ENCODE results near the gene SETD6.

DNA sequence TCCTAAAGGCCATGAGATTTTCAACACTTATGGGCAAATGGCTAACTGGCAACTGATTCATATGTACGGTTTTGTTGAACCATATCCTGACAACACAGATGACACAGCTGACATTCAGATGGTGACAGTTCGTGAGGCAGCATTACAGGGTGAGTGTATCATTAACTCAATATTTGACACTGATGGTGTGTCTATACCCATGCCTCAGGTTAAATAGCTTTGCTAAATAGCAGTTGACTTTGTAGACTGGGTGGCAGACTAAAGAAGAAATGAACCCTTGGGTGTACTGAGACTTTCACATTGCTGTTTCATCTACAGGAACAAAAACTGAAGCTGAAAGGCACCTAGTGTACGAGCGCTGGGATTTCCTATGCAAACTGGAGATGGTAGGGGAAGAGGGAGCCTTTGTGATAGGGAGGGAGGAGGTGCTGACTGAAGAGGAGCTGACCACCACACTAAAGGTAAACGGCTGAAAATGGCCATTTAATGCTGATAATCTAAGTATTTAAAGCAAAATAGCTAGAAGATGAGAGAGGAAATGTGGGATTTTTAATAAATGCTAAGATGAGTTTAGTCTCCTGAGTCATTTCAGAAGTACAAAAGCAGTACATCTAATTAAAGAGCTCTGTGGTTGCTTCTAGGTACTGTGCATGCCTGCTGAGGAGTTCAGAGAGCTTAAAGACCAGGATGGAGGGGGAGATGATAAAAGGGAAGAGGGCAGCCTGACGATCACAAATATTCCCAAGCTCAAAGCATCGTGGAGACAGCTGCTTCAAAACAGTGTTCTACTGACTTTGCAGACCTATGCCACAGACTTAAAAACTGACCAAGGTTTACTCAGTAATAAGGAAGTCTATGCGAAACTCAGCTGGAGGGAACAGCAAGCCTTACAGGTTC, 3.0 kb downstream of the SETD6 start:
- TF ChIP-seq, protein P1, sequence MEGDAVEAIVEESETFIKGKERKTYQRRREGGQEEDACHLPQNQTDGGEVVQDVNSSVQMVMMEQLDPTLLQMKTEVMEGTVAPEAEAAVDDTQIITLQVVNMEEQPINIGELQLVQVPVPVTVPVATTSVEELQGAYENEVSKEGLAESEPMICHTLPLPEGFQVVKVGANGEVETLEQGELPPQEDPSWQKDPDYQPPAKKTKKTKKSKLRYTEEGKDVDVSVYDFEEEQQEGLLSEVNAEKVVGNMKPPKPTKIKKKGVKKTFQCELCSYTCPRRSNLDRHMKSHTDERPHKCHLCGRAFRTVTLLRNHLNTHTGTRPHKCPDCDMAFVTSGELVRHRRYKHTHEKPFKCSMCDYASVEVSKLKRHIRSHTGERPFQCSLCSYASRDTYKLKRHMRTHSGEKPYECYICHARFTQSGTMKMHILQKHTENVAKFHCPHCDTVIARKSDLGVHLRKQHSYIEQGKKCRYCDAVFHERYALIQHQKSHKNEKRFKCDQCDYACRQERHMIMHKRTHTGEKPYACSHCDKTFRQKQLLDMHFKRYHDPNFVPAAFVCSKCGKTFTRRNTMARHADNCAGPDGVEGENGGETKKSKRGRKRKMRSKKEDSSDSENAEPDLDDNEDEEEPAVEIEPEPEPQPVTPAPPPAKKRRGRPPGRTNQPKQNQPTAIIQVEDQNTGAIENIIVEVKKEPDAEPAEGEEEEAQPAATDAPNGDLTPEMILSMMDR (IDR thresholded peaks at IDR 0.05) = no peak
- TF ChIP-seq POLR2A (IDR thresholded peaks at IDR 0.05) = no peak

Measured in testis (tissue), 2 donors.